Sciatic nerve (tissue), 2 donors: ENCODE data around the gene CYP19A1. TPM values are rescaled to one million over a fixed set of nuclear protein-coding genes. Genes with fewer than 3 reads are reported as not detected.

Experiments used
- ATAC-seq: fragments of 200-7000 bp; cut with Tn5 transposase; one replicate; pipeline ENCODE4 v1.9.1; 2020; ENCODE audit warnings: mild to moderate bottlenecking, moderate library complexity
- DNase-seq: peaks from one replicate; pipeline ENCODE4 v3.0.0-alpha.2; 2020; ENCODE audit warnings: low spot score
- intact Hi-C: fragments of 100-400 bp; cut with DNase I; formaldehyde crosslinking; loops from one replicate; pipeline ENCODE4 v1.14.2; 2022
- microRNA-seq: library from miRNA; unstranded; fragments of <30 nt; microRNA quantifications from one replicate; pipeline ENCODE4 v1.2.0, GENCODE V29; 2020
- total RNA-seq: library from RNA; stranded (reverse); fragmentation: NEBNext Ultra II Directional; extraction: Animal tissue kit (Norgen Biotek cat#: 25700); gene quantifications from one replicate; pipeline ENCODE4 v1.2.1, GENCODE V29; 2021
- donor health status: DM: no; HTN: no; CAD: no.
- donor health status: DM: no; HTN: no; CAD: no.

The CYP19A1 gene
- total RNA-seq, 1 donor from 2014 or later: 24.0 TPM

- intact Hi-C loops: no loop called here
- ATAC-seq (no peak), DNase-seq (no peak)
Observed at GRCh38 chr15:51181905-51182304, 156.5 kb downstream of the CYP19A1 start.

- ATAC-seq (no peak), DNase-seq (no peak)
- intact Hi-C loops: no loop called here
Observed at GRCh38 chr15:51181221-51181620, 157.2 kb downstream of the CYP19A1 start.

GRCh38 chr15:51180534-51180933 lies 157.9 kb downstream of the CYP19A1 start:
- DNase-seq: no peak
- intact Hi-C loops: no loop called here
- no peak for ATAC-seq

GRCh38 chr15:51180011-51180410 lies 158.4 kb downstream of the CYP19A1 start:
- ATAC-seq (no peak), DNase-seq (no peak)
- intact Hi-C loops: no loop called here

- DNase-seq (no peak), ATAC-seq (peak; percentile 45)
- intact Hi-C loops: no loop called here
Observed at GRCh38 chr15:51172193-51172592, 166.2 kb downstream of the CYP19A1 start.

GRCh38 chr15:51171634-51171932 lies 166.8 kb downstream of the CYP19A1 start:
- no peak for ATAC-seq
- DNase-seq: no peak
- intact Hi-C loops: no loop called here

GRCh38 chr15:51170882-51171633 lies 167.3 kb downstream of the CYP19A1 start:
- ATAC-seq (no peak), DNase-seq (no peak)
- intact Hi-C loops: no loop called here

GRCh38 chr15:51168700-51169099 lies 169.7 kb downstream of the CYP19A1 start:
- ATAC-seq (no peak), DNase-seq (no peak)
- intact Hi-C loops: no loop called here

- intact Hi-C loops: no loop called here
- DNase-seq: no peak
- ATAC-seq: no peak
Observed at GRCh38 chr15:51163843-51164242, 174.6 kb downstream of the CYP19A1 start.

GRCh38 chr15:51162865-51163762 lies 175.3 kb downstream of the CYP19A1 start:
- peak; percentile 93 for ATAC-seq
- intact Hi-C loops: no loop called here
- peak; percentile 83 for DNase-seq

GRCh38 chr15:51161491-51162220 lies 176.7 kb downstream of the CYP19A1 start:
- DNase-seq (no peak), ATAC-seq (no peak)
- intact Hi-C loops: no loop called here

- intact Hi-C loops: no loop called here
- ATAC-seq (no peak), DNase-seq (no peak)
Observed at GRCh38 chr15:51160484-51160883, 177.9 kb downstream of the CYP19A1 start.

Small RNA genes lying within 50 kb of the gene (microRNA-seq; reads per million reads assigned to microRNA genes)
- gene MIR4713 (not detected), gene MIR7973-1 (not detected), gene MIR7973-2 (not detected)

Other genes starting within 250 kb of the CYP19A1 start
- gene TNFAIP8L3, start 243.7 kb downstream of the CYP19A1 start, total RNA-seq: 10.8 TPM
- 94.5 TPM for gene GLDN, start 3.1 kb upstream of the CYP19A1 start, total RNA-seq